GM18505 (cell line): ENCODE results near the gene ADM.

Source experiments
- ATAC-seq: cut with Tn5 transposase; IDR thresholded peaks from one replicate; pipeline ENCODE4 v1.9.1; 2021; ENCODE audit not compliant: unreplicated experiment
- POLR2A ChIP-seq: IDR thresholded peaks from 4 replicates; pipeline ENCODE4 v1.6.1; 2011; ENCODE audit warnings: borderline replicate concordance; ENCODE audit not compliant: insufficient read depth, insufficient read length; ENCODE audit errors: extremely low read depth

Gene ADM

DNA sequence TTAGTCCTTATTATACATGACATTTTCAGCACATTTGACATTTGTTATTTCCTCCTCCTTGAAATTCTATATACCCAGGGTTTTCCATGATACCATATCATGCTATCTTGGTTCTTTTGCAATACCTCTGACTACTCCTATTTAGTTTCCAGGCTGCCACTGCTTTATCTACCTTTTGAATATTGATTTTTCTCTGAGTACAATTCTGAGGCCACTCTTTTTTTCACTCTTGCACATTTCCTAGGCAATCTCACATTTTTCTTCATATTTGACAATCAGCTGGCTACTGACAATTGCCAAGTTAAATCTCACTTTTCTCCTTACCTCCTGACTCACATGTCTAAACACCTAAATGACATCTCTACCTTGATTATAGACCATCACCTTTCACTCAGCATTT lies 22.8 kb upstream of the ADM start:
- no peak for TF ChIP-seq POLR2A
- no peak for ATAC-seq

DNA sequence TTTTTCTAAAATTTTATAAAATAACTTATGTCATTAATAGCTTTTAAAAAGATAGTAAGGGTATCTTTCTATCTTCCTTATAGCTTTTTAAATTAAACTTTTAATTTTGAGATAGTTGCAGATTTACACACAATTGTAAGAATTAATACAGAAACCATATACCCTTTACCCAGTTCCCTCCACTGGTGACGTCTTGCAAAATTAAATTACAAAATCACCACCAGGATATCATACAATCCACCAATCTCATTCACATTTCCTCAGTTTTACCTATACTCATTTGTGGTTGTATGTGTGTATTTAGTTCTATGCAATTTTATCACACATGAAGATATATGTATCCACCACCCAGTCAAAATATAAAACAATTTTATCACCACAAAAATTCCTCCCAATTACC lies 20.9 kb upstream of the ADM start:
- TF ChIP-seq POLR2A, result no peak
- no peak for ATAC-seq

DNA sequence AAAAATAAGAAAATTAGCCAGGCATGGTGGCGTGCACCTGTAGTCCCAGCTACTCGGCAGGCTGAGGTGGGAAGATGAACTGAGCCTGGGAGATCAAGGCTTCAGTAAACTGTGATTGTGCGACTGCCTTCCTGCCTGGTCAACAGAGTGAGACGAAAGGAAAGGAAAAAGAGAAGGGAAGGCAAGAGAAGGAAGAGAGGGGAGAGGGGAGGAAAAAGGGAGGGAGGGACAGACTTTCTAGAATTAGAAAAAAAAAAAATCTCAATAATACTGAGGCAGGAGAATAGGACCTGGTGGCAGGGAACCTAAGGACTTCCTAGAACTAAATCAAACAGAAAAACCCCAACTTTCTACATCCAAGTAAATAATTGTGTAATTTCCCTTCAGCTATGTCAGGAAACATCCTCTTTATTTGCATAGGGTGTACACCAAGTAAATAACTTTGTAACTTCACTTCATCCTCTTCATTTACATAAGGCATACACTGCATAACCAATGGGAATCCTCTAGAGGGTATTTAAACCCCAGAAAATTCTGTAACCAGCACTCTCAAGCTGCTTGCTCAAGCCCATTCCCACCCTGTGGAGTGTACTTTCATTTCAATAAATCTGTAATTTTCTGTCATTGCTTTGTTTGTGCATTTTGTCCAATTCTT lies 19.6 kb upstream of the ADM start:
- no peak for ATAC-seq
- no peak for TF ChIP-seq POLR2A

DNA sequence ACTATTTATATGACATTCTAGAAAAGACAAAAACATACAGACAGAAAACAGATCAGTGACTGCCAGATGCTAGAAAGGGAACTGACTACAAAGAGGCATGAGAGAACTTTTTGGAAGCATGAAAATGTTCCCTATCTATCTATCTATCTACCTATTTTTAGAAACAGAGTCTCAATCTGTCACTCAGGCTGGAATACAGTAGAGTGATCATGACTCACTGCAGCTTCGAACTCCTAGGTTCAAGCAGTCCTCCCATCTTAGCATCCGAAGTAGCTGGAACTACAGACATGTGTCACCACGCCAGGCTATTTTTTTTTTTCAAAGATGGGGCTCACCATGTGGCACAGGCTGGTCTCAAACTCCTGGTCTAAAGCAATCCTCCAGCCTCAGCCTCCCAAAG lies 17.7 kb upstream of the ADM start:
- TF ChIP-seq POLR2A, result no peak
- no peak for ATAC-seq

DNA sequence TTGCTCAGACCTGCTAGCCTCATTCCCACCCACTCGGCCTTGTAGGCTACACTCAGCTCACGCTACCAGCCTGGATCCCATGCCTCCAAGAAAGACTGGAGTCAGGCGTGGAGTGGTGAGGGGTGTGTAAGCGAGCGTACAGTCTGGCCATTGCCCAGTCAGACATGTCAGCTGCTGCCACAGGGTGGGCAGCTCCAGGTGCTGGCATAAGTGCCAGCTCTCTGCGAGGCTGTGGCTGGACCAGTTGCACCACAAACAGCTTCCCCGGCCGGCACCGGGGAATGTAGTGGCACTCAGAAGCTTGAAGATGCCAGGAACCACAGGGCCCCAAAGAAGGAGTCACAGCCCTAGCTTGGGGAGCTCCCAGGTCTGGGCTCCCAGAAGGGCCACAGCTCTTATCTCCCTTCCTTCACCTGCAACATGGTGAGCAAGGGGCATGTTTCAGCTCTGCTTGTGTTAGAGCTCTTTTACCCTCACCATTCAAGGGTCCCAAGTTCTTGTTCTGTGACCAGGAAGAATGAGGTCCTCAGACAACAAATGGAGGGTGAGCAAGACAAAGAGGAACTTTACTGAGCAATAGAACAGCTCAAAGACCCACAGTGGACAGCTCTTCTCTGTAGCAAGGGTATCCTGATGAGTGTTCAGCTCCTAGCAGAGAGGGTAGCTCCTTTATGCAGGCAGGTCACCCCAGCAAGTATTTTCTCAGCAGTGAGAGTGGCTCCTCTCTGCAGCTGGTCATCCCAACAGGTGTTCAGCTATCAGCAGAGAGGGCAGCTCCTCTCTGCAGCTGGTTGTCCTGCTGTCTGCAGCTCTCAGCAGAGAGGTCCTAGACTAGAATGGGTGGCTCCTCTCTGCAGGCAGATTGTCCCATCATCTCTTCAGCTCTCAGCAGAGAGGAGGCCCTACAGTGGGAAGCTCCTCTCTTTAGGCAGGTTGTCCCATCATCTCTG lies 16.8 kb upstream of the ADM start:
- ATAC-seq, result no peak
- TF ChIP-seq POLR2A, result no peak

DNA sequence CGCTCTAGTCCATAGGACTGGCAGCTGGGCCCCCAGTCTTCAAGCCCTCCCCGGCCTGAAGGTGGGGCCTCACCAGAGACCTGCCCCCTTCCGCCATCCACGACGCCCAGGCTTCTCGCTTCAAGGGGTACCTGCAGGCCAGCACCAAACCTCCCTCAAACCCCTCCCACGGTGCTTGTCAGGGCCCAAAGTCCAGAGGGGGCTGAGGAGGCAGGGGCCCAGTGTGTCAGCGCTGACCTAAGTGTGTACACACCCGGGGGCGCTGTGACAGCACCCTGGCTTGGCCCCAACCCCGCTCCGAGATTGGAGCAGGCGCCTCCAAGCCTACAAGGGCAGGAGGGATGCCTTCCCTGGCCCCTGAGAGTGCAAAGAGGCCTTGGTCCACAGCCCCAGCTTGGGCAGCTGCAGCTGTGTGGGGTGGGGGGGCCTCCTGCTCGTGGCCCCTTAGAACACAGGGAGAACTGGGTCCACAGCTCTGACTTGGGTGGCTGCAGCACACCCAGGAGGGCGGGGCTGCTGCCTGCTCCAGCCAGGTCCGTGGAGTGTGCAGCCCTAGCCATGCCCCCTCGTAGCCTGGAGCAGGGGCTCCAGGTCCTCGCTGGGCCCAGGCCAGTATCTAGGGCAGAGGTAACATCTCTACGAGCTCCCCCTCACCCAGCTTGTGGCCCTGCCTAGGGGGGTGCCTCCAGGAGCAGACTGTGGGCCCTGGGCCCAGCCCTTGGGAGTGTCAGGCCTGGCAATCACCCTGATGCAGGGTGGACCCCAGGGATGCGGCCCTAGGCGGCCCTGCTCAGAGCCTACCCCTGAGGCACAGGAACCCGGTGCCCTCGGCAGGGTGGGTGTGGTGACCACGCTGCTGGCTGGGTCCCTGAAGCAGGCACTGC lies 15.8 kb upstream of the ADM start:
- ATAC-seq, result no peak
- TF ChIP-seq POLR2A, result no peak

DNA sequence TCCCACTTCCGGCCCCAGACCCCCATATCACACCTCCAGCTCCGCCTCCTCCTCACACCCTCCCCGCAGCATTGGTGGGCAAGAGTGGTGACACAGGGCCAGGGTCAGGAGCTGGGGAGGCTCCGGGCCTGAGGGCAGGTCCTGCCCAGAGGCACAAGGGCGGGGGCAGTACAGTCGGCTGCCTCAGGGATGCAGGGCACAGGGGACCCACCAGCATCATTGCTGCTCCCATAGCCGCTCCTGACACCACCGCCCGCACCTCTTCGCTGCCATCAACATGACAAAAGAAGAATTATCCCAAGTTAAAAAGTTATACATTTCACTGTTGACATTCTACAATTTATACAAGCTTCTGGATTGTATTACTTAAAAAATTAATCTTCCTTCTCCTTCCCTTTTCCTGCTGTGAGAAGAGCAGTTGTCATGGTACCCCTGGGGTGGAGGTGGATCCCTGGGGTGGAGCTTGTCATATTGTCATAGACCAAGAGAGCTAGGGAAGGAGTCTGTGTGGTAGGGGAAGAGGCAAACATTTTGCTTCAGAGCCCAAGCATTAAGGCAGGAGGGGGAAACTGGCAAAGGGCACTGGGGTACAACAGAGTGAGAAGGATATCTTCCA lies 15.0 kb upstream of the ADM start:
- no peak for TF ChIP-seq POLR2A
- no peak for ATAC-seq

DNA sequence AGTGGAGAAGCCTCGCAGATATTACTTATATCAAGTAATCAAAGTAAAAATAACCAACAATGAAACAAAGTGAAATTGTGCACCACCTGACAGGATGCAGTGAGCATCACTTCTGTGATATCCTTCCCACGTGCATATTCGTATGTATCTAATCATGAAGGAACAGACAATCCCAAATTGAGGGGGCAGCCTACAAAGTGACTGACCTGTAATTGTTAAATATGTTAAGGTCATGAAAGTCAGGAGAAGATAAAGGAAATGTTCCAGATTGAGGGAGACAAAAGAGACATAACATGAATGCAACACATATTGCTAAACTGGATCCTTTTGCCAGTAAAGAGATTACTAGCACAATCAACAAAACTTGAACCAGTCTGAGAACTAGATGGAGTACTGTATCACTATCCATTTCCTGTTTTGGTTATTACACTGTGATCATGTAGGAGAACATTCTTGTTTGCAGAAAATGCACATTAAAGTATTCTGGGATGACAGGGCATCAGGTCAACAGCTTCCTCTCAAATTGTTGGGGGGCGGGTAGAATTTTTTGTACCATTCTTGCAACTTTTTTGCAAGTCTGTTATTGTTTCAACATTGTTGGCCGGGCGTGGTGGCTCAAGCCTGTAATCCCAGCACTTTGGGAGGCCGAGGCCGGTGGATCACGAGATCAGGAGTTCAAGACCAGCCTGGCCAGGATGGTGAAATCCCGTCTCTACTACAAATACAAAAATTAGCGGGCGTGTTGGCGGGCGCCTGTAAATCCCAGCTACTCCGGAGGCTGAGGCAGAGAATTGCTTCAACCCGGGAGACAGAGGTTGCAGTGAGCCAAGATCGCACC lies 12.9 kb upstream of the ADM start:
- no peak for ATAC-seq
- TF ChIP-seq POLR2A, result no peak

DNA sequence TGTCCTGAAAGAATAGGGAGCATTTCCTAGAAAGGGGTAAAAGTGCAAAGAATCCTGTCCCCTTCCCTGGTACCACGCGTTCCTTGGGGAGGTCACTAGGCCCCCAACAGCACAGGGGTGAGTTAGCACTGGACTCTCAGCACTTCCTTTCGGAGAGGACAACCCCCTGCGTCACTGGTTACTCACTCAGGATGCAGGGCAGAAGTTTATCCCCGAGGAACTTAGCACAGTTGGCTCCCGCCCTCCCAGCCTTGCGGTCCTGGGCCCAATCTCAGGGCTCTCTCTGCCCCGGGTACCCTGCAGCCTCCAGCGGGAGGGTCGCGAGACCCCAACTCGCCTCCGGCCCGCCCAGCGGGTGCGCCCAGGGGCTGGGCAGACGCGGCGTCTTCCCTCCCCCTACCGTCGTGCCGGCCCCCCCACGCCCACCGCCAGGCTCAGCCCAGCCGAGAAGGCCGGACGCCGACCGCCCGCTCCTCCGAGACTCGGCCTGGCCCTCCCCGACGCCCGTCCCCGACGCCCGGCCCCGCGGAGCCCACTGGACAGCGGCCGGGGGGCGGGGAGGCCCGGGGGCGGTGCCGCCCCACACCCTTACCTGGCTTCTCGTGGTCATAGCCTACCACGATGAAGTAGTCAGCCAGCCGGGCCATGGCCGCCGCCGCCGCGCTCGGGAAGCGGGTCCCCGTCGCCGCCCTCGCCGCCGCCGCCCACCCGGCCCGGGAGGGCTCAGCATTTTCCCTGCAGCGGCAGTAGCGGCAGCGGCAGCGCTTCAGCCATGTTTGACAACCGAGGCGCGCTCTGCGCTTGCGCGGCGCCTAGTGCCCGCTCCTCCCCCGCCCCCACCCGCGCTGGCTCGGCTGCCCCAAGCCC lies 11.2 kb upstream of the ADM start, which contains the start of gene SBF2:
SBF2 (minus strand) TSS at position 797 of the 867 bp plus-strand sequence; CDS start at position 647, 150 bp downstream.
- ATAC-seq, result peak; percentile 36

DNA sequence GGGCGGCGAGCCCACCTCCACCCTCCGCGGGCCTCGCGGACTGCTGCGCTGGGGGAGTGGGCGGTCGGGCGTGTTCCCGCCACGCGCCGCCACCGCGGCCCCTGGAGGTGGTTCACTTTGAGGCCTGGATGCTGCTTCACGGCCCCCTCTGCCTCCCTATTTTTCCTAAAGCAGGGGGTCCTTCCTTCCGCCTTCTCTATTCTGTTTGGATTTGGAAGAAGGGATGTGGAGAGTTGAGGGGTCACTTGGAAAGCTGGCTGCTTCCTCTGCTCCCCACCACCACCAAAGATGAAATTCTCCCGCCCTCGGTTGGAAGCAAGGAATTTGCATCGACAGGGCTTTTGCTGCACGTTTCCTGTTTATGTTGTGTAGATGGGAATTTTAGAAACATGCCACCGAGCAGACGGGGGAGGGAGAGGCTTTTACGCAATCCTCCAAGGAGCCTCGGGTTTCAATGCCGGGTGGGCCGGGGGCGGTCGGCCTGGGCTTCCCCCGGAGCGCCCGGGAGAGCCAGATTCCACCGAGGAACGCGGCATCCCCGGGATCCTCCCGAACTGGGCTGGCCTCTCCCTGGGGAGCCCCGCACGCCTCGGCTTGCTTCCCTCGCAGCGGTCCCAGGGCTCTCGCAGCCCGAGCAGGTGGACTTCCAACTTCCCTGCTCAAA lies 10.5 kb upstream of the ADM start:
- TF ChIP-seq POLR2A, result no peak
- ATAC-seq, result no peak

More for the DNA sequence above, 11.2 kb upstream of the ADM start, which contains the start of gene SBF2:
- TF ChIP-seq POLR2A, result no peak

DNA sequence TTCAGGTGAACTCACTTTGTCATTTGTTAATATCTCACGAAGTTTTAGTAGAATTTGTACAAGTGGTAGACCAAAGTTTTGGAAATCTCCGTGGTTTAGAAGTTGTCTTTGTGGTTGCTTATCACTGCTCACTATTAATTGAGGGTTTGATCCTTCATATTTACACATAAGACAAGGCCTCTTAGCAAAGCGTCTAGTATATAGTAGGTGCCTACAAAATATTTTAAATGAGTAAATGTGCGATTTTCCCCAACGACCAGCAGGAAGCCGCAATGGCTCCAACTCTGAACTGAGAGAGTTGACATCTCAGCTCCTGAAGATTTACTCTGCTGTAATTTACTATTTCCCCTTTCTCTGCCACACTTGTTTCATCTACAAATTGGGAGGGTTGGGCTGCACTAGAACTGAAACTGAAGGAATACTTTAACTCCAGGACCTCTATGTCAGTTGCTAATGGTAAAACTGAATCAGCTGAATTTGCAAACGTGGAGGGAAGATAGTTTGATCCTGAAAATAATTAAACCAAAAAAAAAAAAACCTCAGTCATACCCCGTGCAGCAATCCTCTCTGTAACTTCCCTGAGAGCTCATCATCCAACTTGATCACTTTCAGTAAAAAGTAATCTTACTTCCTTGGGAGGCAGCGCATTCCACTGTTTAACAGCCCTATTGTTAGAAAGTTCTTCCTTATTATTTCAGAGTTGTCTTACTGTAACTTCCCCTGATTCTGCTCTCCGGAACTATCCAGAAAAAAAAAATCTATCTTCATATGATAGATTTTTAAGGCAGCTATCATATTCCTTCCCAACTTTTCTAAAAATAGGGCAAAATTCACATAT lies 9.6 kb upstream of the ADM start:
- no peak for TF ChIP-seq POLR2A
- no peak for ATAC-seq
